DOHH2 (cell line): ENCODE results near the gene B3GALT6.

ENCODE experiments used
- EZH2phosphoT487 ChIP-seq: fragments of 200-600 bp; sonication (generic); IDR thresholded peaks from 2 replicates; pipeline ENCODE4 v1.6.1; 2017; ENCODE audit warnings: borderline replicate concordance, mild to moderate bottlenecking, antibody characterized with exemption, low read length, moderate library complexity, mixed read lengths
- TF ChIP-seq, protein P1 (sequence below): fragments of 200-600 bp; sonication (generic); IDR thresholded peaks from one replicate; pipeline ENCODE4 v1.5.1; 2014; ENCODE audit warnings: antibody characterized with exemption, mild to moderate bottlenecking, low read depth, low read length; ENCODE audit not compliant: poor library complexity, severe bottlenecking

DNA sequence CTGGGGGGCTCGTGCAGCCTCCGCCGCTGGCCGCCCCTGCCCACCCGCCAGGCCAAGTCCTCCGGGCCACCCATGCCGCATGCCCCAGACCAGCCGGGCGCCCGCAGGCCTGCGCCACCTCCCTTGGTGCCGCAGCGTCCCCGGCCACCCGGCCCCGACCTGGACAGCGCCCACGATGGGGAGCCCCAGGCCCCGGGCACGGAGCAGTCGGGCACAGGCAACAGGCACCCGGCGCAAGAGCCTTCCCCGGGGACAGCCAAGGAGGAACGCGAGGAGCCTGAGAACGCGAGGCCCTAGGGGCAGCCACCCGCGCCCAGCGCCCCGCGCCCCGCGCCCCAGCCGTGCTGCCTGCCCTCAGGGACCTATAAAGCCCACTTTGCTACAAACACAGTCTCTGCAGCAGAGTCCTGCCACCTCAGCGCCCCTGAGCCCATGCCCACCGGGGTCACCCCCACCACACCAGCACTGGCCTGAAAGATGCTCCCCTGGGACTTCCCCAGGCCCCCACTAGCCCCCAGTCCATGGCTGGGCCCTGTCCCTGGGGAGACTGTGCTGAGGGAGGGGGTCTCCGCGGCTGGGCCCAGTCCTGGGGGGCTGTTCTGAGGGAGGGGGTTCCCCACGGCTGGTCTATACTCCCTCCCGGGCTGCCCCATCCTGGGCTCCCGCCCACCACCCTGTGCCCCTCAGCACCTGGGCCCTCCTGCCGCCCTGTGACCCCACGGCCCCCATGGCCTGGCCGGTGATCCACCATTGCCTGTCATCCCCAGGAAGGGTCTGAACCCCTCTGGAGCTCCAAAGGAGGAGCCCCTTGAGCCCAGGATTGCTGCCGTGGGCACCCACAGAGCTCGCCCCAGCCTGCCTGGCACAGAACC is 34.2 kb upstream of the B3GALT6 start:
- TF ChIP-seq, protein P1, sequence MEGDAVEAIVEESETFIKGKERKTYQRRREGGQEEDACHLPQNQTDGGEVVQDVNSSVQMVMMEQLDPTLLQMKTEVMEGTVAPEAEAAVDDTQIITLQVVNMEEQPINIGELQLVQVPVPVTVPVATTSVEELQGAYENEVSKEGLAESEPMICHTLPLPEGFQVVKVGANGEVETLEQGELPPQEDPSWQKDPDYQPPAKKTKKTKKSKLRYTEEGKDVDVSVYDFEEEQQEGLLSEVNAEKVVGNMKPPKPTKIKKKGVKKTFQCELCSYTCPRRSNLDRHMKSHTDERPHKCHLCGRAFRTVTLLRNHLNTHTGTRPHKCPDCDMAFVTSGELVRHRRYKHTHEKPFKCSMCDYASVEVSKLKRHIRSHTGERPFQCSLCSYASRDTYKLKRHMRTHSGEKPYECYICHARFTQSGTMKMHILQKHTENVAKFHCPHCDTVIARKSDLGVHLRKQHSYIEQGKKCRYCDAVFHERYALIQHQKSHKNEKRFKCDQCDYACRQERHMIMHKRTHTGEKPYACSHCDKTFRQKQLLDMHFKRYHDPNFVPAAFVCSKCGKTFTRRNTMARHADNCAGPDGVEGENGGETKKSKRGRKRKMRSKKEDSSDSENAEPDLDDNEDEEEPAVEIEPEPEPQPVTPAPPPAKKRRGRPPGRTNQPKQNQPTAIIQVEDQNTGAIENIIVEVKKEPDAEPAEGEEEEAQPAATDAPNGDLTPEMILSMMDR, result no peak
- no peak for TF ChIP-seq EZH2phosphoT487
